ENCODE measurements around the gene MTHFD2L.

The MTHFD2L gene

GRCh38 chr4:74237425-74237966 is 79.6 kb downstream of the MTHFD2L start:
- Histone ChIP-seq H4K20me1 (ENCODE audit: low read depth, low read length) (no peaks in the 10 kb centered on the region), H3K9ac (ENCODE audit: low read length) (no peak overlapping the region), H3K27ac (ENCODE audit: low read depth, low read length) (no peak overlapping the region), H2AFZ (ENCODE audit: low read depth, low read length, severe bottlenecking) (no peak overlapping the region), H3K27me3 (ENCODE audit: low read length) (no peaks in the 10 kb centered on the region), H3K36me3 (ENCODE audit: low read length) (no peaks in the 10 kb centered on the region), H3K9me3 (ENCODE audit: insufficient read depth, low read length) (no peaks in the 10 kb centered on the region), H3F3A (ENCODE audit: insufficient read depth) (no peaks in the 10 kb centered on the region), H3K9me2 (replicated peaks; ENCODE audit: insufficient read depth, low read length) (no peaks in the 10 kb centered on the region), H3K4me2 (ENCODE audit: low read depth, low read length, poor library complexity, severe bottlenecking) (no peak overlapping the region), H3K4me3 (ENCODE audit: insufficient read depth, low read length, poor library complexity, severe bottlenecking) (no peak overlapping the region), H3K79me2 (ENCODE audit: insufficient read depth, low read length) (no peaks in the 10 kb centered on the region)
- TF ChIP-seq CTCF (IDR thresholded peaks at IDR 0.05; ENCODE audit: insufficient read depth, low read length, poor library complexity, severe bottlenecking) (no peak), EZH2phosphoT487 (conservative IDR thresholded peaks at IDR 0.05; ENCODE audit: low read length) (no peak)

- no peak for TF ChIP-seq CTCF (IDR thresholded peaks at IDR 0.05; ENCODE audit: insufficient read depth, low read length, poor library complexity, severe bottlenecking)
- no peak for TF ChIP-seq EZH2phosphoT487 (conservative IDR thresholded peaks at IDR 0.05; ENCODE audit: low read length)
- H3K79me2 ChIP-seq (ENCODE audit: insufficient read depth, low read length), result no peaks in the 10 kb centered on the region
- H2AFZ ChIP-seq (ENCODE audit: low read depth, low read length, severe bottlenecking), result no peak overlapping the region
- H3F3A ChIP-seq (ENCODE audit: insufficient read depth), result no peaks in the 10 kb centered on the region
- H3K27ac ChIP-seq (ENCODE audit: low read depth, low read length), result no peak overlapping the region
- H3K4me3 ChIP-seq (ENCODE audit: insufficient read depth, low read length, poor library complexity, severe bottlenecking), result no peak overlapping the region
- H3K36me3 ChIP-seq (ENCODE audit: low read length), result no peaks in the 10 kb centered on the region
- H3K9ac ChIP-seq (ENCODE audit: low read length), result no peak overlapping the region
- H3K27me3 ChIP-seq (ENCODE audit: low read length), result no peaks in the 10 kb centered on the region
- no peaks in the 10 kb centered on the region for H4K20me1 ChIP-seq (ENCODE audit: low read depth, low read length)
- no peaks in the 10 kb centered on the region for H3K9me2 ChIP-seq (replicated peaks; ENCODE audit: insufficient read depth, low read length)
- no peak overlapping the region for H3K4me2 ChIP-seq (ENCODE audit: low read depth, low read length, poor library complexity, severe bottlenecking)
- H3K9me3 ChIP-seq (ENCODE audit: insufficient read depth, low read length), result no peaks in the 10 kb centered on the region
Measured at GRCh38 chr4:74244049-74244448, 86.1 kb downstream of the MTHFD2L start.

- Histone ChIP-seq H4K20me1 (ENCODE audit: low read depth, low read length) (no peaks in the 10 kb centered on the region), H3K36me3 (ENCODE audit: low read length) (no peaks in the 10 kb centered on the region), H3K4me2 (ENCODE audit: low read depth, low read length, poor library complexity, severe bottlenecking) (no peak overlapping the region), H3K9me3 (ENCODE audit: insufficient read depth, low read length) (no peaks in the 10 kb centered on the region), H3K27me3 (ENCODE audit: low read length) (no peaks in the 10 kb centered on the region), H3K27ac (ENCODE audit: low read depth, low read length) (no peak overlapping the region), H3K79me2 (ENCODE audit: insufficient read depth, low read length) (no peaks in the 10 kb centered on the region), H2AFZ (ENCODE audit: low read depth, low read length, severe bottlenecking) (no peak overlapping the region), H3K9me2 (replicated peaks; ENCODE audit: insufficient read depth, low read length) (no peaks in the 10 kb centered on the region), H3F3A (ENCODE audit: insufficient read depth) (no peaks in the 10 kb centered on the region), H3K4me3 (ENCODE audit: insufficient read depth, low read length, poor library complexity, severe bottlenecking) (no peak overlapping the region), H3K9ac (ENCODE audit: low read length) (no peak overlapping the region)
- no peak for TF ChIP-seq EZH2phosphoT487 (conservative IDR thresholded peaks at IDR 0.05; ENCODE audit: low read length)
- TF ChIP-seq CTCF (IDR thresholded peaks at IDR 0.05; ENCODE audit: insufficient read depth, low read length, poor library complexity, severe bottlenecking), result no peak
Measured at GRCh38 chr4:74252933-74253332, 95.0 kb downstream of the MTHFD2L start.
